ENCODE results near the gene ALDH1A1. TPM values are rescaled to one million over a fixed set of nuclear protein-coding genes. Genes with fewer than 3 reads are reported as not detected.

Gene ALDH1A1
- total RNA-seq, 2 experiments from 2014 or later = not detected

DNA sequence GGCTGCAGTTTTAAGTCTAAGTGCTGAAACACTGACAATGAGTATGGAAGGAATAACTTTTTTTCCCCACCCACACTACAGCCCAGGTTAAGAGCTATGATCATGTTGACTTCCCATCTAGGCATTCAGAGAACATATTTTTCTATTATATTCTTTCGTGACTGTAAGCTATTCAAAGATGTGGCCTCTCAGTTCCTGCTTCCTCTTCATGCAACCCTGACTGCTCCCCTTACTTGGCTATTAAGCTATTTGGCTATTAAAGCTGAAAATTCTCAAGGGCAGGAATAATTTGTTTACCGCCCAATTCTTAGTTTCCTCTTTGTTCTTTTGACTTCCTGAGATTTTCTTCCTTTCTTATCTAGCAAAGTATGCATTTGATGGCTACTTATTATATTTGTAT, 18.6 kb upstream of the ALDH1A1 start:
- POLR2A ChIA-PET = no interaction called here

DNA sequence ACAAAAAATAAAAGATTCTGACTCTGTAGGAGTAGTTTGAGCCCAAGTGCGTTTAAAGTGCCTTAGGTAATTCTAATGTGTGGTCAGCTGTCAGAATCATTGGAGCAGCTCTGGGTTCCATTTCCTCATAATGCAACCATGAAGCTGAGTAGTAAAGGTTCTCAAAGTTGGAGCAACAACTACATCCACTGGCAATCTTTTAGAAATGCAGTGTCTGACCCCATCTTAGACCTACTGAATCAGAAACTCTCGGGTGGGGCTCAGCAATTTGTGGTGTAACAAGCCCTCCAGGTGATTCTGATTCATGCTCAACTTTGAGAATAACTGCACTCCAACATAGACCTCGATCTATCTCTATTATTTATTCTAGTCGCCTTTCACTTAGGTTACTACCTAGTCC, 7.6 kb upstream of the ALDH1A1 start:
- Mint-ChIP-seq H3K27ac (no peak overlapping the region), H3K27me3 (peaks cover 3% of the 10 kb centered on the region), H3K4me3 (no peak overlapping the region), H3K4me1 (ENCODE audit: low read depth) (no peaks in the 10 kb centered on the region), H3K9me3 (peaks cover 2% of the 10 kb centered on the region), H3K36me3 (no peaks in the 10 kb centered on the region)
- POLR2A ChIA-PET = no interaction called here
- intact Hi-C loops (cut with micrococcal nuclease) = no loop called here
- CTCF ChIA-PET = no interaction called here
- no peak for DNase-seq

More for the DNA sequence above, 18.6 kb upstream of the ALDH1A1 start:
- intact Hi-C loops (cut with micrococcal nuclease) = no loop called here
- Mint-ChIP-seq H3K27me3 (peaks cover 3% of the 10 kb centered on the region), H3K36me3 (no peaks in the 10 kb centered on the region), H3K9me3 (no peaks in the 10 kb centered on the region), H3K4me3 (no peak overlapping the region), H3K27ac (no peak overlapping the region), H3K4me1 (ENCODE audit: low read depth) (no peaks in the 10 kb centered on the region)
- DNase-seq = no peak
- CTCF ChIA-PET = interaction anchor here (0.9 to 1.1 kb wide), 2 partner anchors 51 to 114 kb away, joined by 3 read pairs; no protein-coding TSS in a partner anchor

DNA sequence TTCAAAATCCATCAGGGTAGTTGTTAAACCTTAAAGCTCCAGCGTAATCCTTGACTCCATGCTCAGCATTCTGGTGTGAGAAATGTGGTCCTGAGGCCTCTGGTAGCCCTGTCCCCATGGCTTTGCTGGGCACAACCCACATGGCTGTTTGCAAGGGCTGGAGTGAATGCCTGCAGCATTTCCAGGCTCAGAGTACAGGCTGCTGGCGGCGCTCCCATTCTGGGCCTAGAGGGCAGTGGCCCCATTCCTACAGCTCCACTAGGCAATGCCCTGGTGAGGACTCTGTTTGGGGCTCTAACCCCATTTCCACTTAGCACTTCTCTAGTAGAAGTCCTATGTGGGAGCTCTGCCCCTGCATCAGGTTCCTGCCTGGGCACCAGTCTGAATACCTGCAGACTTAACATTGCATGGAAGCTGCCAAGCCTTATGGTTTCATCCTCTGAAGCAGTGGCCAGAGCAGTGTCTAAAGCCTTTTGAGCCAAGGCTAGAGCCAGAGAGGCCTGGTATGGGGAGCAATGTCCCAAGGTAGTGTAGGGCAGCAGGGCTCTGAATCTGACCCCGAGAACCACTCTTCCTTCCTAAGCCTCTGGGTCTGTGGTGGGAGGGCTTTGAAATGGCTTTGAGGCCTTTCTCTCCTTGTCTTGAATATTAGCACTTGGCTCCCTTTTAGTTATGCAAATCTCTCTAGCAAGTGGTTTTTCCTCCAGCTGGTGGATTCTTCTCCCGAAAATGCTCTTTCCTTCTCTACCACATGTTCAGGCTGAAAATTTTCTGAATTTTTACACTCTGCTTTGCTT, 5.8 kb upstream of the ALDH1A1 start:
- H3K36me3 Mint-ChIP-seq = no peaks in the 10 kb centered on the region
- DNase-seq = no peak
- H3K27me3 Mint-ChIP-seq = peaks cover 3% of the 10 kb centered on the region
- H3K27ac Mint-ChIP-seq = no peak overlapping the region
- H3K9me3 Mint-ChIP-seq = peaks cover 2% of the 10 kb centered on the region
- H3K4me3 Mint-ChIP-seq = no peak overlapping the region
- ChIA-PET CTCF (no interaction called here), POLR2A (no interaction called here)
- intact Hi-C loops (cut with micrococcal nuclease) = no loop called here
- H3K4me1 Mint-ChIP-seq (ENCODE audit: low read depth) = no peaks in the 10 kb centered on the region

DNA sequence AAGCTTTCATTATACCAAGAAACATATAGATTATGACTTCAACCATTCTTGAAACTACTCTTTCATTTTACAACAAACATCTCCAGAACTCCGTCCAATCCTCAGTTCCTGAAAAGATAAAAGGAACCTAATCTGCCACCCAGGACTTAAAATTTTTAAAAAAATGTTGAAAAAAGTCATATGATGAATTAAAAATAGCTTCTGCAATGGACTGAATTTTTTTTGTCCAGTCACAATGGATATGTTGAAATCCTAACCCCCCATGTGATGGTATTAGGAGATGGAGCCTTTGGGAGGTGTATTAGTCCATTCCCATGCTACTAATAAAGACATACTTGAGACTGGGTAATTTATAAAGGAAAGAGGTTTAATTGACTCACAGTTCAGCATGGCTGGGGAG, 2.7 kb upstream of the ALDH1A1 start:
- ChIA-PET CTCF (interaction anchor here (0.7 kb wide), 1 partner anchor 240 kb away, joined by 3 read pairs; no protein-coding TSS in a partner anchor), POLR2A (no interaction called here)
- no peak overlapping the region for H3K4me3 Mint-ChIP-seq
- H3K4me1 Mint-ChIP-seq (ENCODE audit: low read depth) = peaks cover 8% of the 10 kb centered on the region
- intact Hi-C loops (cut with micrococcal nuclease) = no loop called here
- H3K36me3 Mint-ChIP-seq = no peaks in the 10 kb centered on the region
- H3K9me3 Mint-ChIP-seq = no peaks in the 10 kb centered on the region
- H3K27ac Mint-ChIP-seq = no peak overlapping the region
- no peak for DNase-seq
- peaks cover 2% of the 10 kb centered on the region for H3K27me3 Mint-ChIP-seq

DNA sequence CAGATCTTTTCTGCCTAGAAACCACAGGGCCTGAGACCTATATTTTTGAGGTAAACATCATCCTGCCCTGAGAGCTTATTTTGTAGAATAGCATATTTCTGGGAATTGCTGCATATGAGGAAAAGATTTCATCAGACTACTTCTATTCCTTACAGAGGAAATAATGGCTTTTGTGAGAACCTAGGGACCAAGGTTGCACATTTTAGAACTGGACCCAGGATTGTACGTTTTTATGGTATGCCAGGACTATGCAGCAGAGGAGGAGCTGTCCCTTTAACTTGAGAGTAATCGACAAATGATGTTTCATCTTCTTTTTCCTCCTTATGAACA, 2.2 kb upstream of the ALDH1A1 start:
- intact Hi-C loops (cut with micrococcal nuclease) = no loop called here
- CTCF ChIA-PET = interaction anchor here (0.7 kb wide), 1 partner anchor 239 kb away, joined by 3 read pairs; no protein-coding TSS in a partner anchor
- H3K9me3 Mint-ChIP-seq = no peaks in the 10 kb centered on the region
- H3K27ac Mint-ChIP-seq = no peak overlapping the region
- peaks cover 8% of the 10 kb centered on the region for H3K4me1 Mint-ChIP-seq (ENCODE audit: low read depth)
- H3K4me3 Mint-ChIP-seq = no peak overlapping the region
- DNase-seq = no peak
- no peaks in the 10 kb centered on the region for H3K36me3 Mint-ChIP-seq
- POLR2A ChIA-PET = no interaction called here
- H3K27me3 Mint-ChIP-seq = peaks cover 2% of the 10 kb centered on the region

DNA sequence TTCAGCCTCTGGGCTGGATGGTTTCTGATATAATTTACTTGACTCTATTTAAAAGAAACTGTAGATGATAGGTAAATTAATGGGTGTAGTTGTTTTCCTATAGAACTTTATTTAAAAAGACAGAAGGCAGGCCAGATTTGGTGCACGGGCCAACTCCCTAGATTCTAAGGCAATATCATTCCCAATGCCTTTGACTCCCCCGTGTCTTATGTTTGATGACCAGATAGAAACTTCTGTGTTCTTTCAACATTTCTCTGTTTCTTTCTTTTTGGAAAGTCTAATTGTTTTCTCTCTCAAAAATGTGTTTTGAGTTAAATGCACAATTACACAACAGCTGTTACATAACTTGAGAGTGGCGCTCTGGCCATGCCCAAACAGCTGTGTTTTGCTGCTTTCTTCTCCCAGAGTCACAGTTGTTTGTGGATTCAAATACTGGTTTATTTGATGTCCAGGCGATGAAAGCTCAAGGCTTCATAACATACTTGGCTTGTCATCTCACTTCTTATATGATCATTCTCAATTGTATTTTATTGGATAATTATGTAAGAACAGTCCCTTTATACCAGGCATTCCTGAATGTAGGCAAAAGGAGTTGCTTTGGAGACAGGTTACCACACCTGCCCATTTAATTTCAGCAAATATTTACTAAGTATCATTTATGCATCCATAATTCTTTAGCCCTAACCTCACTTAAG, 1.7 kb upstream of the ALDH1A1 start:
- ChIA-PET POLR2A (no interaction called here), CTCF (no interaction called here)
- Mint-ChIP-seq H3K27me3 (peaks cover 4% of the 10 kb centered on the region), H3K4me3 (no peak overlapping the region), H3K27ac (no peak overlapping the region), H3K4me1 (ENCODE audit: low read depth) (peaks cover 8% of the 10 kb centered on the region), H3K9me3 (no peaks in the 10 kb centered on the region), H3K36me3 (no peaks in the 10 kb centered on the region)
- DNase-seq = no peak
- intact Hi-C loops (cut with micrococcal nuclease) = no loop called here

DNA sequence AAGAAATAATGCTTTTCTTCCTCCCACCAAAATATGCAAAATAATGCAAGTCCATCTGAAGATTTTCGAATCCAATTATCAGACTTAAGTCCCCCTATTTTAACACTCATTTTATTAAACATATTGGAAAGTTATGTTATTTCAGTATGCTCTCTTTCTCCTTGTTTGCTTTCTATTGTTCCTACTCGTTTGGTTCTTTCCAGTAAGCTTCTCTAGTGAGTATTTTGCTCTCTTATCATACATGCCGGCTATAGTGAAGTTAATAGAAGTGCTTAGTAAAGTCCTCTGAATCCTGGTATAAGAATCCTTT, 517 bp downstream of the ALDH1A1 start:
- H3K4me3 Mint-ChIP-seq = no peak overlapping the region
- H3K9me3 Mint-ChIP-seq = no peaks in the 10 kb centered on the region
- no peak overlapping the region for H3K27ac Mint-ChIP-seq
- ChIA-PET POLR2A (no interaction called here), CTCF (no interaction called here)
- no peak for DNase-seq
- H3K27me3 Mint-ChIP-seq = peaks cover 16% of the 10 kb centered on the region
- H3K4me1 Mint-ChIP-seq (ENCODE audit: low read depth) = peaks cover 8% of the 10 kb centered on the region
- no peaks in the 10 kb centered on the region for H3K36me3 Mint-ChIP-seq
- intact Hi-C loops (cut with micrococcal nuclease) = no loop called here

DNA sequence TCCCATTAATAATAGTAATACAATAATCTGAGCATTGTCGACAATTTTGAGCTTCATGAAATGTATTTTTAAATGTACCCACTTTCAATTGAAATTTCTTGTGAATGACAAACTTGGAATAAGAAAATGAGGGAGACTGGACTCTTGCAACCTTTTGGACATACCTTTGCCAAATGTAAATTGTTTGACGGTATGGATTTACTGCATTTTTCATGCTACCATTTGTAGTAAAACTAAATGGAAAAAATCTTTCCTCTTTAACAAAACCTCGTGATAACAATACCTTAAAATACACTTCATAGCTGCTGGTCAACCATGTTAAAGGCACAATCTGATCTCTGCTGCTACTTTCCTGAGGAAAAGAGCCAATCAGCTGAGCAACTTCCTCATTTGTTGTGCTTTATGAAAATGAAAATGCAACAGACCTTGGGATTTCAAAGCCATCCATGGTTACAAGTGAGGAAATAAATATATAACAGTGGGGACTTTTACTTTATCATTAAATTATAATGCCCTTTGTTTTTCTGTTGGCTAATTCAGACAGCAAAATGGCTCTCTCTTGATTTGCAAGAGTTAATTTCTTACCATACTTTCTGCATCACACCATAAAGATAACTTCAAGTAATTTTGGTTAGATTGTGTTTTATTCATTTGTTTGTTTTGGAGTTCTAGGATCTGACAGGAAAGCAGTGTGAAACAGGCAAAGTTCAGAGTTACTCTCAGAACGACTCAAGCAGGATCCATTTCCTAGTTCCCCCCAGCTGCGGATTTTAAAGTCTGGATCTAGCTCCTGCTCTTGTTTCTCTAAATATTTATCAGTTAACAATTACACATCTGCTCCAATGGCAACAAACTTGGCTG, 1.1 kb downstream of the ALDH1A1 start:
- ChIA-PET CTCF (interaction anchor here (0.6 kb wide), 1 partner anchor 14 kb away, joined by 5 read pairs; no protein-coding TSS in a partner anchor), POLR2A (no interaction called here)
- Mint-ChIP-seq H3K27me3 (peaks cover 16% of the 10 kb centered on the region), H3K4me1 (ENCODE audit: low read depth) (peaks cover 8% of the 10 kb centered on the region), H3K4me3 (no peak overlapping the region), H3K36me3 (no peaks in the 10 kb centered on the region), H3K9me3 (no peaks in the 10 kb centered on the region), H3K27ac (no peak overlapping the region)
- DNase-seq = no peak
- intact Hi-C loops (cut with micrococcal nuclease) = no loop called here

DNA sequence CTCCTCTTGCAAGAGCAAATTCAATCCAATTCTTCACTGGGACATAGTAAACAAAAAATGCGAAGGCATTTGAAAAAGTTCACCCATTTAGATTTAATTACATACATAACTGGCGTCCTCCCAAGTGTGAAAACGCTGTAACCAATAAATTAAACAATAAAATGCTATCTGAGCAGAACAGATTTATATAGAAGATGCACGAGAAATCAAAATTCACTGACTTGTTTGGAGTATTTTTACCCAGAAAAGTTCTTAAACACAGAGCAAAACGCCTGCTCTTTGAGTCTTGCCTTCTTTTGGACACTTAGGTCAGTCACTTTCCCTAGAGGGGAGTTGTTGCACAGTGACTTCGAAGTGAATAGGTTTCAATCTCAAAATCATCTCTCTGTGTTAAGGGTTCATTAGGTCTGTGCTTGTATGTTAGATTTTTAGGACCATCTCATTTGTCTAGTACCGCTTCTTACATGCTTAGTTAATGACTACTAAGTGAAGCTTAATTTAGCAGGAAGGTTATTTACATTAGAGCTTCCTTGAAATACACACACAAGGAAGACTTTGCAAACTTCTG, 1.9 kb downstream of the ALDH1A1 start:
- no peak overlapping the region for H3K27ac Mint-ChIP-seq
- peaks cover 16% of the 10 kb centered on the region for H3K27me3 Mint-ChIP-seq
- no peaks in the 10 kb centered on the region for H3K36me3 Mint-ChIP-seq
- no peaks in the 10 kb centered on the region for H3K9me3 Mint-ChIP-seq
- ChIA-PET POLR2A (no interaction called here), CTCF (interaction anchor here (0.5 to 0.8 kb wide), 3 partner anchors 15 to 1958 kb away, joined by 3 to 6 read pairs (median 5); no protein-coding TSS in a partner anchor)
- H3K4me1 Mint-ChIP-seq (ENCODE audit: low read depth) = peaks cover 8% of the 10 kb centered on the region
- DNase-seq = no peak
- intact Hi-C loops (cut with micrococcal nuclease) = no loop called here
- H3K4me3 Mint-ChIP-seq = no peak overlapping the region

DNA sequence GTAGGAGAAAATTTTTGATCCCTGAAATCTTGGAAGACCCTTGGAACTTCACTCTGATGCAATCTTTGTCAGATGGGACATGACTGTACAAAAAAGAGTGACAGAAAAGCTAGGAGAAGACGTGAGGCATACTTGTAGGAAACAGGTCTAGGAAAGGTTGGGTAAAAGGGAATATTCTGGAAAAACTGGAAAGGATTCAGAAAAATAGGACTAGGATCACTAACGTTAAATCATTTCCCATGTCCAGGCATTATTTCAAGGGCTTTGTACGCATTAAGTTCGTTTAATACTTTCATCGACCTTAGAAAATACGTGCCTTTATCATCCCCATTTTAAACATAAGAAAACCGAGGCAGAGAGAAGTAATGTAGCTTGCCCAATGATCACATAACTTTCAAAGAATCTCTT, 2.9 kb downstream of the ALDH1A1 start:
- Mint-ChIP-seq H3K27me3 (peaks cover 16% of the 10 kb centered on the region), H3K27ac (no peak overlapping the region), H3K36me3 (no peaks in the 10 kb centered on the region), H3K9me3 (no peaks in the 10 kb centered on the region), H3K4me1 (ENCODE audit: low read depth) (peaks cover 8% of the 10 kb centered on the region), H3K4me3 (no peak overlapping the region)
- ChIA-PET CTCF (interaction anchor here (0.8 kb wide), 1 partner anchor 1957 kb away, joined by 6 read pairs; no protein-coding TSS in a partner anchor), POLR2A (no interaction called here)
- no peak for DNase-seq
- intact Hi-C loops (cut with micrococcal nuclease) = no loop called here

DNA sequence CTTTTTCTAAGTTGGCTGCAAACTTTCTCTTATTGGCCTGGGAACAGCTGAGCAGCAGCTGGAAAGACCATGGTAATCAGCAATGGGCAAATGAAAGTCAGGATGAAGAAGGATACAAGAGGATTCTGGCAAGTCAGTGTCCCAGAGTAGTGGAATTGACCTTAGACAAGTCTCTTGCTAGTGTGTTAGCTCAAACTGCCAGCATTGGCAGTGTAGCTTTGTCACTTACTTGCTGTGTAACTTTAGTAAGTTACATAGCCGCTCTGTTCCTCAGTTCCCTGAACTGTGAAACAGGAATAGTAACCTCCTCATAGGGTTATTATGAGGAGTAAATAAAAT, 3.6 kb downstream of the ALDH1A1 start:
- intact Hi-C loops (cut with micrococcal nuclease) = no loop called here
- no peak overlapping the region for H3K4me3 Mint-ChIP-seq
- no peak overlapping the region for H3K27ac Mint-ChIP-seq
- CTCF ChIA-PET = no interaction called here
- no peaks in the 10 kb centered on the region for H3K9me3 Mint-ChIP-seq
- H3K27me3 Mint-ChIP-seq = peaks cover 16% of the 10 kb centered on the region
- H3K4me1 Mint-ChIP-seq (ENCODE audit: low read depth) = peaks cover 8% of the 10 kb centered on the region
- no peak for DNase-seq
- POLR2A ChIA-PET = no interaction called here
- no peaks in the 10 kb centered on the region for H3K36me3 Mint-ChIP-seq

DNA sequence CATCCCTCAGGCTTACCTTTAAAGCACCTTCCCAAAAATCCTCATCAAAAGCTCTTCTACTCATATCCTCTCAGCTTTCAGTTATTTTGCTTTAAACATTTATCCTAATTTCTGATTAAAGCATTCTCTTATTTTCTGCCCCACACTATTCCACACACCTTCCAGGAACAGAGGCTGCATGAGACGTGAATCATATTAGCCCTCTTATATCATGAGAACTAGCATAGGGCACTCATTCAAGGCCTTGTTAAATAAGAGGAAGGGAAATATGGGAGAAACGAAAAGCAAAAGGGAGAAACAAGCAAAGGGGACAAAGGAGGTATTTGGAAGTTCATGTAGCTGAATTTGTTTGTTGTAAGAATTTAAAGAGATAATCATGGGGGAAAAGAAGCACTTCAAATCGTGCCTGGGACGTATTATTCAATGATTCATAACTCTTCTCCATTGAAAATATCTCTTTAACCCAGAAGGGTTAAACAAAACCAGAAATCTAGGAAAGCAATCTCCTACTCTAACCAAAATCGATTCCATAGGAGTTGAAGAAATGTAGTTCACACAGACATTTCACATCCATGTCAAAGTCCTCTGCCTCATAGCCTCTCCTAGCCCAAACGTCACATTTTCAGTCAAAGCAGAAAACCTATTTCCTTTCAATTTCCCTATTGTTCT, 4.1 kb downstream of the ALDH1A1 start:
- H3K9me3 Mint-ChIP-seq = no peaks in the 10 kb centered on the region
- no peak for DNase-seq
- no peaks in the 10 kb centered on the region for H3K36me3 Mint-ChIP-seq
- H3K27ac Mint-ChIP-seq = no peak overlapping the region
- intact Hi-C loops (cut with micrococcal nuclease) = no loop called here
- H3K27me3 Mint-ChIP-seq = peaks cover 18% of the 10 kb centered on the region
- ChIA-PET CTCF (no interaction called here), POLR2A (no interaction called here)
- H3K4me1 Mint-ChIP-seq (ENCODE audit: low read depth) = peaks cover 8% of the 10 kb centered on the region
- no peak overlapping the region for H3K4me3 Mint-ChIP-seq
